Stimulated activated CD8-positive, alpha-beta memory T cell treated with anti-CD3 and anti-CD28 coated beads, Interleukin-15, amount 100 ng/mL, for 1 hour (primary cell): ENCODE results near the gene ENPP1.
A peak's percentile ranks its signal among the peaks of the same experiment; 100 is the strongest.

Source experiments
- DNase-seq: peaks from one replicate; pipeline ENCODE4 v3.0.0-alpha.2; 2020; ENCODE audit warnings: low read depth

The ENPP1 gene

DNA sequence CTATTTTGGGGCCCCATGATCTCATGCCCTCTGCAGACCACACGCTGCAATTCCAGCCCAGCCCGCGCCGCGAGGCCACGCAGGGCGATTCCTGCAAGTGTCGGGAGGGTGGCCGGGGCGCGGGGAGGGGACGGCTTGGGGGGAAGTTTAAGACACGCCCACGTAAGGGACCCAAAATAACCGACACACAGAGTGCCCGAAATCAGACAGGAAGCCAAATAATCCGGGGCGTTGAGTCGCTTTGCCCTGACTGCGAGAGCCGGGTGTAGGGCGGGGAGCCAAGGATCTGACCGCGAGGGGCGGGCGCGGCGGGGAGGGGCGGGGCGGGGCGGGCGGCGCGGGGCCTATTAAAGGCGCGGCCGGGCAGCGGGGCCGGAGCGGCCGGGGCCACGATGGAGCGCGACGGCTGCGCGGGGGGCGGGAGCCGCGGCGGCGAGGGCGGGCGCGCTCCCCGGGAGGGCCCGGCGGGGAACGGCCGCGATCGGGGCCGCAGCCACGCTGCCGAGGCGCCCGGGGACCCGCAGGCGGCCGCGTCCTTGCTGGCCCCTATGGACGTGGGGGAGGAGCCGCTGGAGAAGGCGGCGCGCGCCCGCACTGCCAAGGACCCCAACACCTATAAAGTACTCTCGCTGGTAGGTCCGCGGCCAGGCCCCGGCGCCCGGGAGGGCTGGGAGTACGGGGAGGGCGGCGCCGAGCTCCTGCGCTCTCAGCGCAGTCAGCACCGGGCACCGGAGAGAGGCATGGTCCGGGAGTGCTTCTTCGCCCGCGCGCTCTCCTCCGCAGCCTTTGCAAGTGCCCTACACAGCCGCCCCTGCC is at the start of gene ENPP1:
Gene ENPP1, plus strand, starts transcription at position 377 of the 816 bp plus-strand sequence. Its CDS starts 16 bp downstream, at position 393.
- DNase-seq = peak; percentile 12

DNA sequence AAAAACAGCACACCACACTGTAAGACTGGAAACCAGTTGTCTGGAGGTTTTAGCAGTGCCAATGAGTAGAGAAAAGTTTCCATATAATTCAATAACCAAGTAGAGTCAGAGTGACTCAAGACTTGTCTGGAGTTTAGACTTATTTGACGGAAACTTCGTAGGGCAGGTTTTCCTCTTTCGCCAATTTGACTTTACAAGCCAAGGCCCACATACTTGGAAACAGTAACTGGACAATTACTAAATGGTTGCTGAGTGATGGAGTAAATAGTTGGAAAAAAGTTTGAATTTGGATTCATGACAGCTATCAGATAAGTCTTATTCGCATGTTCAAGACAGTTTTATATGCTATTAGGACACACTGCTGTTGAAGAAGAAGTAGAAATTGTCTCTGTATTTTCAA is 48.9 kb upstream of the ENPP1 start:
- no peak for DNase-seq

DNA sequence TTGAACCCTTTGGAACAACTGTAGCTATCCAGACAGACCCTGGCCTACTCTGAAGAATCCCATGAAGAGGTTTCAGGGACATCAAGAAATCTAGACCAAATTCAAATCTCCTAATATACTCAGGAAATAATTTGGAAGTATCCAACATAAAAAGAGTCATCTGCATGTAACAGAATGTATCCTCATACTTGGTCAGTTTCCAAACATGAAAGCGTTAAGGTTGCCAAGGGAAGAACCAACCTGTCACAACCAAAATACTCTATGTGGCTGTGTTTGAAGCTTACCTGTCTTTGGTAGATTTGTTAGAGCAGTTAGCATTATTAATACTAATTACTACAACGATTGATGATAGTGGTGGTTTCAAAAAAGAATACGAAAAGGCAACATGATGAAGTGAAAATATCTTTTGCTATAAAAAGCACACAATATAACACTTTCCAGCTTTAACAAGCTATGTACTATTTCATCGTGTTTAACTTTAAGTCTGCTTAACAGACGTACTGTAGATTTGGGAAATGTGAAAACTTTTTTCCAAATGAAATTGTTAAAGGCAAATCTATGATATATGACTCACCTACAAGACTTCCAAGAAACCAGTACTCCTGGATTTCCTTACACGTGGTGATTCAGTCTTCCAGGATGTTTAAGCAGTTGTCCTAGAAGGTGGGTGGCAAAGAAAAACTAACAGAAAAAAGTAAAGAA is 46.6 kb upstream of the ENPP1 start:
- no peak for DNase-seq

DNA sequence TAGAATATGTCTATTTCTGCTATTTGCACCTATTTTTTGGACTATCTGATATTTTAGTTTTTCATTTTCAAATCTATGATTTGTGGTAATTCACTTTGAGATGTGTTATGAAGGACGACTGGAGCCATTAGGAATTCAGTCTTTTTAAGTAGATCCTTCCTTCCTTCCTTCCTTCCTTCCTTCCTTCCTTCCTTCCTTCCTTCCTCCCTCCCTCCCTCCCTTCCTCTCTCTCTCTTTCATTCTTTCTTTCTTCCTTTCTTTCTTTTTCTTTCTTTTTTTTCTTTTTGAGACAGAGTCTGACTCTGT is 46.1 kb upstream of the ENPP1 start:
- DNase-seq = no peak

DNA sequence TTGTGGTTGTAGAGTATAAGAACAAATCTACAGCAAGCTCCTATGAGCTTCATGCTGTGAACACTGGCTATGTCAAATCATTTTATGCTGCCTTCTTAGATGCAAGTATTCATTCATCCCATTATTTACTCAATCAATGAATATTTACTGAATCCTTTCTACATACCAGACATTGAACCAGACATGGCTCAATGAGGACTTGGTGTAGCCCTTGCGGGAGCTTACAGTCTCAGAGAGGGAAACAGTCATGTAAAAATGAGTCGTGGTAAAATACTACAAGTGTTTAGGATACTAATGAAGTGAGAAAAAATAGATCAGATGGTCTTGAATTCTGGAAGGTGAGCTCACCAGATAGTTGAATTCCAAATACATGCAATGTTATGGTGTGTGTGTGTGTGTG is 44.8 kb upstream of the ENPP1 start:
- no peak for DNase-seq

DNA sequence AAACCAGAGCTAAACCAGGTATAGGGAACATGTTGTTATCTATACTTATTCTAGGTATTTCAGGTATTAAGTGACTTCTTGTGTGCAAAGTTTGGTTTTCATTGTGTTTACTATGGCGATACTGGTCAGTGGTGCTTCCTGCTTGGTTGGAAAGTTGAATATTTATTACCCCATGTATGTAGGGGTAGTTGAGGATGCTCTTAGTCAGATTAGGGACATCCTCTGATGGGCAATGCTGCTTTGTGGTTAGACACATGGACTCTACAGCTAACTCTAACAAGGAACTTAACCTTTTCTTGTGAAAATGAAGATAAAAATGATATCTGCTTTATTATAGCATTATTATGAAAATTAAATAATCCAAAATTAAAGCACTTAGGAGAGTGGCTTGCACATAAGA is 44.1 kb upstream of the ENPP1 start:
- DNase-seq = no peak

DNA sequence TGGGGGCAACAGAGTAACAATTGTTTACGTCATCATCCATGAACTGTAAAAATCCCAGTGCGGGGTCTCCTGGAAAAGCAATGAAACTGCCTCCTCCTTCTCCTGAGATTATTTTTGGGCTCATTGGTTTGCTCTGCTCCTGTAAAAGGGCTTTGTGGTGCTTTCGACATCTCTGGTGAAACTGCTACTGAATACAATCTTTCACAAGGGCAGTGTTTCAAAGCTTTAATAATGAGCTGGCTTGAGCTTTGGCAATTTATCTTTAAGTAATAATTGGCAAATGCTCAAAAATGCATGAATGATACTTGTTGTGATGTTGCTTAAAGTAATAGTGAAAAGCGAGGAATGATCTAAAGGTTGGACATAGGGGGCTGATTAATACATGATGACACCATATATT is 43.5 kb upstream of the ENPP1 start:
- DNase-seq = no peak

DNA sequence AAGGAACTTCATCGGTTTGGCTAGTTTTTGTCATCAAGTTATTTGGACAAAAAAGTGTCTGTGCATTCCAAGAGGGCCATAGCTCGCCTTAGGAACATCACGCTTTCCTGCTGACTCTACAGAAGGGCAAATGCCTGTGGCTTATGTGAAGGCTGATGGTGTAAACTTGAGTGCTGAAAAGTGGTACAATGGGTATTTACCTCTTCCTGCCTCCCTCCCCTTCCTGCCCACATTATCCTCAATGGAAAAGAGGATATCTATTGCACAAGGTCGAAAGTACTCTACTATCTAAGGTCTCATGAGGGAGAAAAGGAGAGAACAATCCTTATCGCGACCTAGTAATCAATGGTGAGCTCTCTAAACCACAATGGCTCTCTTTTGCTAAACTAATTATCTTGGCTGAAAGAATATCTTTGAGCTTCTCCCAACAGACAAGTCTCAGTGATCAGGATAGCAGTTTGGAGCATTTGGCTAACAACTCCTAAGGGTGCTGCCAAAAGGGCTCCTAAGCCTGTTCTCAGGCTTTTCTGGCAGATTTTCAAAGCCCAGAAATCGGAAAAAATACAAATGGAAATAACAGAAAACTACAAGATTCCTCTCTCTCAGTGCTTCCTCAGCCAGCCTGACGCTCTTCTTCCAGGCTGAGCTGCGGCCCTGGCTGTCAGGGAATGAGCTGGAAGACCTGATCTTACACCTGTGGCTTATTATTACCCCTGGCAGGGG is 42.6 kb upstream of the ENPP1 start:
- DNase-seq = no peak

DNA sequence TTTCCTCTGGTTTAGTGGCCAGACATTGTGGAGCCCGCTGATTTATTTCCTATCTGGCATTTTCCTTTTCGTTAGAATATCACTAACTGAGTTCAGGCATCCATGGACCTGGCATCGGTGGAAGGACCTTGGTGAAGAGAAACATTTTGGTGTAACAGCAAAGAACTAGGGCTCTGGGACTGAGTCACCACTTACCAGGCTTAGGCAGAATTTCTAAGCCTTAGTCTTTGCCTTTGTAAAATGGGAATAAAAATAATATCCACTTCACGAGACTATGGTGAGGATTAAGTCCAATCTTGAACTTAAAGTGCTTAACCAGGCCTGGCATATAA is 42.0 kb upstream of the ENPP1 start:
- no peak for DNase-seq

DNA sequence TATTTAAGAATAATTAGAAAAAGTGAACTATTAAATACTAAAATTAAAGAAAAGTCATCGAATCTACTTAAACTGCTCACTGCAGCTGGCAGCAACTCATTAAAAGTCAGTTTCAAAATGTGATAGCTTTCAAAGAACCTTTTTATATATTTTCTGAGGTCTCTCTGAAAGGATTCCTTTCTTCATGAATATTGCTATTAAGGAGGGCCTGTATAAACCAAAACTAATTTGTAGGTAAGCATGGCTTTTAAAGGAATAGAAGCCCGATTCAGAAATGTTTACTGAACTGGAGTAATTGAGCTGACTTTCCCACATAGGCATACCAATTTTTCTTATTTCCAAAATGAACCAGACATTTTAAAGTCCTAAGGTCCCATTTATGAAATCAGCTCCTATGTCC is 41.2 kb upstream of the ENPP1 start:
- no peak for DNase-seq

DNA sequence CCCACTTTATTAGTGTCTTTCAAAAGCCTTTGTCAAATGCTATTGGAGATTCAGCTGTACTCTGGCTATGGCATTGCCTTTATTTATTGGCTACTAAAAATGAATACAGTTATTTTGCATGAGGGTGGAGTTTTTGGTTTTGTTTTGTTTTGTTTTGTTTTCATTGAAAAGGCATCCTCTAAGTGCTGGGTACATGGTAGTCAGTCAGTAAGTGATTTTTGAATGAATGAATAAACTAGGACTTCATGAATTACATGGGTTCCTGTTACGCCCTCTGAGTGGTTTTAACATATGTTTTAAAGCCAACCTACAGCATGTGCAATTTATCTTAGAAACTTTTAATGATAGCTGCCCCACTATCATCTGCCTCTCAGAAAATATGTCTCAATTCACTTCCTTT is 38.9 kb upstream of the ENPP1 start:
- no peak for DNase-seq

DNA sequence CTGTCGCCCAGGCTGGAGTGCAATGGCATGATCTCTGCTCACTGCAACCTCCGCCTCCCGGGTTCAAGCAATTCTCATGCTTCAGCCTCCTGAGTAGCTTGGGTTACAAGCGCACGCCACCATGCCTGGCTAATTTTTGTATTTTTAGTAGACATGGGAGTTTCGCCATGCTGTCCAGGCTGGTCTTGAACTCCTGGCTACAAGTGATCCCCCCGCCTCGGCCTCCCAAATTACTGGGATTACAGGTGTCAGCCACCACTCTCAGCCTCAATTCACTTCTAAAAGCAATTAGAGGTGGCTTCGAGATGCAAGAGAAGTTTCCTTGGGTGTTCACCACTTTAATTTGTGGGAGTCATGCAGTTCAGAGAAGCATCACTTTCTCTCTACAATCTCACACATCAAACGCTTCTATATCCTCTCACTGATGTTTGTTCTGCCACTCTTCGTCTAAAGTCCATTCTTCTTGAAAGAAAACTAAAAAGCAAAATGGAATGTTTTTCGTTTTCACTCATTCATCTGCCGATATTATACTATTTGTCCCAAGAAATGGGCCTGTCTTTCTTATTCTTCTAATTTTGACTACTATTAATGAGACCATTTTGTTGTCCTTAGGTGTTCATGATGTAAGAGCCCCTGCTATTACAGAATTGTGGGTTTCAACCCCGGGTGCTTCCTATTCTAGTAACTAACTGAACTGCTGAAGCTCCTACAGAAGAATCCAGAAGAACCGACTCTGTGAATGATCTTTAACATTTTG is 38.3 kb upstream of the ENPP1 start:
- DNase-seq = no peak

DNA sequence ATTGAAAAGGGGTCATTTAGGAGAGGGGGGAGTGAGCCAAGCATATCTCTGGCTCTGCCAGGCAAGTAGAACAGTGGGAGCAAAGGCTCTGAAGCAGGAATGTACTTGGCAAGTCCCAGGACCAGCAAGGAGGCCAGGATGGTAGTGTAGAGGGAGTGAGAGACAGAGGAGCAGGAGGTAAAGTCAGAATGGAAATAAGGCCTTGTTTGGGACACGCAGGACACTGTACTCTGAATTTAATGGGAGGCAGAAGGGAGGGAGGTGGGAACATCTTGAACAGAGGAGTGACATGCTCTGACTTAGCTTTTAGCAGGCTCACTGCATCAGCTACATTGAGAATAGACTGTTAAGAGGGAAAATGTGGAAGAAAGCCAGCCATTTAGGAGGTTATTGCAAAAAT is 37.0 kb upstream of the ENPP1 start:
- DNase-seq = no peak

DNA sequence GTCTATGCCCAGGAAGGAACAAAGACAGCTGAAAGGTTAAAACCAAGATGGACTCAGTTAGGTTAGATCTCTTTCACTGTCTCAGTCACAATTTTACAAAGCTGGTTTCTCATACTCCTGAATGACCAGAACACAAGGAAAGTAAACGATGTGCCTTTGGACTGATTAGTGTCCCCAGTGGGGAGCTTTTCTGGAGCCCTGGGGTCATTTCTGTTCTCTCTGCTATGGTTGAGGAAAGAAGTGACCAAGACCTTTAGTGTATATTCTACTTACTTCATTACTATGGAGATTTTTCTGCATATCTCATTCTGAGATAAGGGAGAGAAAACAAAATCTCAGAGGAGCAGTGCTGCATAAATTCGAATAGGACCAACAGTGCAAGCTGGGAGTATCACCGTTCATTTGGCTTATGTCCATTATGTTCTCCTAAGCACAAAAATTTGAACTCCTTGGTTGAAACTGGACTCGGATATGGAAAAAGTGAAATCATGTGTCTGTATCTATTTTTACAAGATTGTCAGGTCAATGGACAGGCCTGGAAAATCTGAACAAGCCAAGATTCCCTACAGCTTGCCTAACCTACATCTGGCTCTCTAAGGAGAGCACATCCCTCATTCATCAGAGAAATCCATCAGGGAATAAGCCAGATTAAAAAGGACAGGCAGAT is 34.4 kb upstream of the ENPP1 start:
- no peak for DNase-seq

DNA sequence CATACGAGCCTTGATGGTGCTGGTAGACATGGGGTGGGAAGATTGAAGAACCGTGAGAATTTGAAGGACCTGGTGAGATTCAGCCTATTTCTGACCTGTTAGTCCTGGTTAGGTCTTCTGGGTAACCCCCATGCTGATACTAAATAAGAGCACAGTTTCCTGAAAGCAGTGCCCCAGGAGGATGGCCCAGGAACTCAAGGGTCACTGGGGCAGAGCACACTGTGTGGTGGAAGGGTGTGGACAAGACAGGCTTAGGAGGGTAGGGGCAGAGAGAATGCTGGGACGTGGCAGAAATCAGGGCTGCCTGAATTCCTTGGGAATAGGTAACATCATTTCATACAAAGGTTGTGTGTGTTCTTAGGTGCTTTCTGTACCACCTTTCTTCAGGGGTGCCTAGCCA is 31.9 kb upstream of the ENPP1 start:
- no peak for DNase-seq

DNA sequence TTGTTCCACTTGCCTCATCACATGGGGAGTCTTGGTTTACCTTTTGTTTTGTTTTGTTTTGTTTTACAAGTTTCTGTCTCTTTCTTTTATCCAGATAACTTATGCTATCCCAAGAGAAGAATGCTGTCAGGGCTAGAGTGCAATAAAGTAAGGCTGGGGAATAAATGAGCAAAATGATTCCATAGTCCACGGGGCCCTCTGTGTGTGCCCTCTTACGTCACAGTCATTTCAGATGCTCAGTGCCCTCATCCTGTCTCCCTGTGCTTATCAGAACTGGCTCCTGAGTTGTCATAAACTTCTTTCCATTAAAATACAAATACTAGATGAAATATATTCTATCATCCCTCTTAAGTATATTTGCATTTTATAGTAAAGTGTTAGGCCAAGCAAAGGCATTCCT is 30.8 kb upstream of the ENPP1 start:
- no peak for DNase-seq

DNA sequence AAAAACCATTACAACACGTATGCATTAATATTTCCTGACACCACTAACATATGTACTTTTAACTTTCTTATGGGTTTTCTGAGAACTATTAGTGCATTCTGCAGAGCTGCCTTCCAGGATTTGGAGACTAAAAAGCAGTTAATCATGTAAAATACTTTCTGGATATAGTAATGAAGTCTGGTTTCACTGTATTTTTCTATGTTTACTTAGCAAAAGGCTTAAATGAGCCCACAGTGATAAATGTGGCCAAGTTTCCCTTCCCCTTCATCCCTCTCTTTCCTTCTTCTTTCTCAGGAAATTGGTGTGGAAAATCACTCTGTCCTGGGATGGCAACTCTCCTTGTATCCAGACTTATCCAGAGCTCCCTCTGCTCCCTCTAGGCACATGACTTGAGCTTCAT is 29.7 kb upstream of the ENPP1 start:
- DNase-seq = no peak

DNA sequence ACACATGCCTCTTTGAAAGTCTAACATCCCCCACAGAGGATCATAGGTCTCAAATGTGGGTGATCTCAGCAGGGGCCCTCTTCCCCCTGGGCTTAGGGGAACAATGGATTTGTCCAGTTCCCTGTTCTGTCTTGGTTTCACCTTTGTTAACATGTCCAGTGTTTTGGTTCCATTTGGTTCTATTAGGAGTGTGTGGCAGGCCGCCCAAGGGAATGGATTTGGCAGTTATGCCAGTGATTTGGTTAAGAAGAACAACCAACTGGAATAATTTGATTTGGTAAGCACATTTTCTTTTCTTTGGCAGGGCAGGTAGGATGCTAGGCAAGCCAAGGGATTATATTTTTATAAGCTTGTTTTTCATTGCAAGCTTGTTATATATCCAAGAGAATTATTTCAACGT is 28.5 kb upstream of the ENPP1 start:
- no peak for DNase-seq

DNA sequence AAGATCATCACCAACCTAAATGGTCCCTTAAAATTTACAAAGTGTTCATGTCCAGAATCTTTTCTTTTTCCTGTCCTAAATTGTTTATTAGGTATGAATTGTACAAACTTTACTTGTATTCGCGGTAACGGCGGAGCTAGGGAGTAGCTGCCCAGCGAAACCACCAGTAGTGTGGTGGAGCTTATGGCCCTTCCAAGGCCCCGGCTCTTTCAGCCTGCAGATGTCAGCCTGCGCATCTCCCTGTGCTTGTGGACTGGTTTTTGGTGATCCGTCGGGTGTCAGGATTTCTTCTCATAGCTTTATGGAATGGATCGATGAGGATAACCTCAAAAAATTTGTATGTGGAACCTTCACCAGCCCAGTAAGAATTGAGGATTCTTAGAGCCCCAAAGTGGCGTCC is 27.2 kb upstream of the ENPP1 start:
- no peak for DNase-seq

DNA sequence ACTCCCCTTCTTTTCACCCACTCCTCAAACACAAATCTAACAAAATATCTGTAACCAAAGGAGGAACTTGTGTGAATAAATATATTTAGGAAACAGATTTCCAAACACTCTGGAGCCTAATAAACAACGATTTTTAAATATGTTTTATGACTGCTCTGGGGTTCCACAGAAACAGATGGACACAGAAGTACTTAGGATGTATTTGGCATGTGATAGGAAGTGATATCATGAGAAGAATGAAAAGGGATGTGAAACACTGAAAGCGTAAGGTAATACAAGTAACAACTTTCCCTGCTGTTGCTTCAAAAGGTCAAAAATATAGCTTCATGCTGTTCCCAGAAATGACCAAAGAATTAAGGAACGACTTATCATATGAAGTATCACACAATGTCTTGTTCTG is 26.1 kb upstream of the ENPP1 start:
- no peak for DNase-seq

DNA sequence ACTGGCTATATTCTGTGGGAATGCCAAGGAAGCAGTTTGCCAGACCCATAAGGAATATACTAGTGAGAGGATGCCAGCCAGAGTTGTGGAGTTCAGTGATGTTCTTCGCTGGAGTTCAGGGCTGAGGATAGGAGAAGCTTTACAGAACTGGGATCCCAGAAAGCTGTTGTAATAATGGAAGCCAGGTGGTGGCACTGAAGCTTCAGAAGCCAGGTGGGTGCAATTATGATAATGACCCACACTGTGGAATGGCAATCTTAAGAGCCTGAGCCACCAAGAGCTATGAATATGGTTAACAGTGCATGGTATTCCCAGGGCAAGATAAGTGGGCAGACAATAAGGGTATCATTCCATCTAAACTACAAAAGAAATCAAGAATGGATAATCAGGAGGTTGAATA is 25.1 kb upstream of the ENPP1 start:
- DNase-seq = no peak

DNA sequence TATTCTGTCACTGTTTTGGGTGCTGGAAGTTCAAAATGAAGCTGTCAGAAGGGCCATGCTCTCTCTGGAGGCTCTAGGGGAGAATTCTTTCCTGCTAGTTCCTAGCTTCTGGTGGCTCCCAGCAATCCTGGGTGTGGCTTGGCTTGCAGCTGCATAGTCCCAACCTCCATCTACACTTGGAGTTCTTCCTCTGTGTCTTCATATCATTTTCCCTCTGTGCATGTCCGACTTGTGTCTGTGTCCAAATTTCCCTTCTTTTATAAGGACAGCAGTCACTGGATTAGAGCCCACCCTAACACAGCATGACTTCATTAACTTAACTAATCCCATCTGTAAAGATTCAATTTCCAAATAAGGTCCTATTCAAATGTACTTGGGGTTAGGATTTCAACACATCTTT is 23.3 kb upstream of the ENPP1 start:
- DNase-seq = no peak
